GM13976 (cell line): ENCODE results near the gene MTX3.

Experiments used
- DNase-seq: peaks from one replicate; pipeline ENCODE4 v3.0.0; 2012; ENCODE audit warnings: low spot score
- CTCF ChIP-seq: IDR thresholded peaks from 2 replicates; pipeline ENCODE4 v1.5.1; 2012; ENCODE audit warnings: borderline replicate concordance, mild to moderate bottlenecking; ENCODE audit not compliant: insufficient read depth; ENCODE audit errors: extremely low read depth, missing control alignments, control extremely low read depth
- in situ Hi-C: fragments of 300-500 bp; cut with MboI; formaldehyde crosslinking; loops from one replicate; pipeline ENCODE4 v1.12.0; 2022; ENCODE audit warnings: low sequenced_read_pairs, mixed read lengths, inconsistent platforms; ENCODE audit not compliant: unreplicated experiment

MTX3 gene

GRCh38 chr5:79947567-79947966, 43.5 kb downstream of the MTX3 start:
- DNase-seq, result no peak
- in situ Hi-C loops, result no loop called here
- no peak for TF ChIP-seq CTCF

- DNase-seq, result no peak
- in situ Hi-C loops, result no loop called here
- TF ChIP-seq CTCF, result no peak
Measured at GRCh38 chr5:79938468-79938867, 52.6 kb downstream of the MTX3 start.

- TF ChIP-seq CTCF, result no peak
- DNase-seq, result no peak
- in situ Hi-C loops, result no loop called here
Measured at GRCh38 chr5:79936646-79937216, 54.3 kb downstream of the MTX3 start.

GRCh38 chr5:79936002-79936645, 54.9 kb downstream of the MTX3 start:
- no peak for DNase-seq
- in situ Hi-C loops, result no loop called here

GRCh38 chr5:79934681-79935080, 56.4 kb downstream of the MTX3 start:
- in situ Hi-C loops, result no loop called here
- TF ChIP-seq CTCF, result no peak

More at GRCh38 chr5:79936002-79936645, 54.9 kb downstream of the MTX3 start:
- TF ChIP-seq CTCF, result no peak

GRCh38 chr5:79932510-79933504, 58.3 kb downstream of the MTX3 start:
- no peak for DNase-seq
- TF ChIP-seq CTCF, result no peak
- in situ Hi-C loops, result no loop called here

More at GRCh38 chr5:79934681-79935080, 56.4 kb downstream of the MTX3 start:
- no peak for DNase-seq
